ENCODE measurements around the gene CPEB4. TPM values are rescaled to one million over a fixed set of nuclear protein-coding genes. Genes with fewer than 3 reads are reported as not detected.
A peak's percentile ranks its signal among the peaks of the same experiment; 100 is the strongest.

Gene CPEB4
- total RNA-seq, 1 donor from 2014 or later: 19.5 TPM

- Mint-ChIP-seq H3K4me3 (ENCODE audit: unreplicated experiment) (no peak overlapping the region), H3K9me3 (ENCODE audit: unreplicated experiment) (no peaks in the 10 kb centered on the region), H3K27ac (ENCODE audit: unreplicated experiment) (peak overlapping the region; percentile 18), H3K36me3 (ENCODE audit: low read depth, unreplicated experiment) (no peaks in the 10 kb centered on the region), H3K27me3 (ENCODE audit: unreplicated experiment) (peaks cover 7% of the 10 kb centered on the region), H3K4me1 (ENCODE audit: unreplicated experiment) (peaks cover 3% of the 10 kb centered on the region)
- no peak for DNase-seq (ENCODE audit: low spot score)
- no peak for TF ChIP-seq CTCF (IDR thresholded peaks at IDR 0.05; ENCODE audit: unreplicated experiment)
Observed at GRCh38 chr5:173968154-173968797, 80.1 kb downstream of the CPEB4 start.

GRCh38 chr5:173969167-173970049 is 81.3 kb downstream of the CPEB4 start:
- H3K9me3 Mint-ChIP-seq (ENCODE audit: unreplicated experiment): no peaks in the 10 kb centered on the region
- H3K27me3 Mint-ChIP-seq (ENCODE audit: unreplicated experiment): peaks cover 7% of the 10 kb centered on the region
- no peaks in the 10 kb centered on the region for H3K4me1 Mint-ChIP-seq (ENCODE audit: unreplicated experiment)
- H3K4me3 Mint-ChIP-seq (ENCODE audit: unreplicated experiment): no peak overlapping the region
- no peak for TF ChIP-seq CTCF (IDR thresholded peaks at IDR 0.05; ENCODE audit: unreplicated experiment)
- no peak for DNase-seq (ENCODE audit: low spot score)
- peak overlapping the region; percentile 63 for H3K27ac Mint-ChIP-seq (ENCODE audit: unreplicated experiment)
- no peaks in the 10 kb centered on the region for H3K36me3 Mint-ChIP-seq (ENCODE audit: low read depth, unreplicated experiment)

- no peak for DNase-seq (ENCODE audit: low spot score)
- no peaks in the 10 kb centered on the region for H3K4me1 Mint-ChIP-seq (ENCODE audit: unreplicated experiment)
Observed at GRCh38 chr5:173970878-173971650, 82.9 kb downstream of the CPEB4 start.

GRCh38 chr5:173971681-173972345 is 83.7 kb downstream of the CPEB4 start:
- H3K36me3 Mint-ChIP-seq (ENCODE audit: low read depth, unreplicated experiment): no peaks in the 10 kb centered on the region
- H3K4me1 Mint-ChIP-seq (ENCODE audit: unreplicated experiment): no peaks in the 10 kb centered on the region

More at GRCh38 chr5:173970878-173971650, 82.9 kb downstream of the CPEB4 start:
- H3K4me3 Mint-ChIP-seq (ENCODE audit: unreplicated experiment): no peak overlapping the region
- no peak for TF ChIP-seq CTCF (IDR thresholded peaks at IDR 0.05; ENCODE audit: unreplicated experiment)
- peaks cover 3% of the 10 kb centered on the region for H3K27me3 Mint-ChIP-seq (ENCODE audit: unreplicated experiment)
- H3K27ac Mint-ChIP-seq (ENCODE audit: unreplicated experiment): no peak overlapping the region
- no peaks in the 10 kb centered on the region for H3K9me3 Mint-ChIP-seq (ENCODE audit: unreplicated experiment)
- H3K36me3 Mint-ChIP-seq (ENCODE audit: low read depth, unreplicated experiment): no peaks in the 10 kb centered on the region

More at GRCh38 chr5:173971681-173972345, 83.7 kb downstream of the CPEB4 start:
- Mint-ChIP-seq H3K4me3 (ENCODE audit: unreplicated experiment) (no peak overlapping the region), H3K27ac (ENCODE audit: unreplicated experiment) (no peak overlapping the region), H3K27me3 (ENCODE audit: unreplicated experiment) (peaks cover 3% of the 10 kb centered on the region), H3K9me3 (ENCODE audit: unreplicated experiment) (no peaks in the 10 kb centered on the region)
- DNase-seq (ENCODE audit: low spot score): no peak
- no peak for TF ChIP-seq CTCF (IDR thresholded peaks at IDR 0.05; ENCODE audit: unreplicated experiment)

All from endothelial cell (in vitro differentiated cells).